Heart right ventricle (tissue), 16 donors: ENCODE results near the gene PMM2. TPM values are rescaled to one million over a fixed set of nuclear protein-coding genes. Genes with fewer than 3 reads are reported as not detected.

ENCODE experiments used
- ATAC-seq, 8 donors: fragments of 200-7000 bp; cut with Tn5 transposase; one replicate each; pipeline ENCODE4 v1.9.1; 2020; ENCODE audit warnings: mild to moderate bottlenecking in 8 of 8, moderate library complexity in 8 of 8, moderate number of reproducible peaks in 1 of 8
- DNase-seq, 2 donors: peaks; one replicate each; pipeline ENCODE4 v3.0.0-alpha.2; 2020
- H3K27ac ChIP-seq, 10 donors: fragments of 200-600 bp; sonication (generic) in 2 of 10; one replicate each; pipeline versions ENCODE4 v1.5.0 to v1.8.0; 2020 to 2022; ENCODE audit warnings: mild to moderate bottlenecking in 3 of 10
- H3K27me3 ChIP-seq, 7 donors: fragments of 200-600 bp; one replicate each; pipeline ENCODE4 v1.8.0; 2021 to 2022; ENCODE audit warnings: mild to moderate bottlenecking in 2 of 7
- H3K36me3 ChIP-seq, 9 donors: fragments of 200-600 bp; sonication (generic) in 1 of 9; one replicate each; pipeline versions ENCODE4 v1.5.0 to v1.8.0; 2020 to 2022; ENCODE audit warnings: mild to moderate bottlenecking in 2 of 9
- H3K4me1 ChIP-seq, 9 donors: fragments of 200-600 bp; sonication (generic) in 1 of 9; one replicate each; pipeline versions ENCODE4 v1.5.0 to v1.8.0; 2020 to 2022; ENCODE audit warnings: mild to moderate bottlenecking in 4 of 9
- H3K4me3 ChIP-seq, 10 donors: fragments of 200-600 bp; sonication (generic) in 2 of 10; one replicate each; pipeline versions ENCODE4 v1.5.0 to v1.8.0; 2020 to 2022; ENCODE audit warnings: mild to moderate bottlenecking in 7 of 10, moderate library complexity in 2 of 10
- H3K9me3 ChIP-seq, 11 donors: fragments of 200-600 bp in 10 of 11; sonication (generic) in 2 of 11; one replicate each; pipeline versions ENCODE4 v1.5.0 to v1.8.0; 2013 to 2022; ENCODE audit warnings: mild to moderate bottlenecking in 2 of 11, control low read depth in 1 of 11, moderate library complexity in 1 of 11
- WGBS, 2 donors: extraction: QIAGEN DNeasy Blood & Tissue Kit; methylation state at CpG; one replicate each; pipeline ENCODE4 v1.1.7; 2013; ENCODE audit warnings: inconsistent platforms in 1 of 2; 5-methylcytosine and 5-hydroxymethylcytosine counted together
- intact Hi-C, 10 donors: fragments of 100-400 bp; cut with DNase I; formaldehyde crosslinking; loops; one replicate each; pipeline versions ENCODE4 v1.11.1 to v1.14.2; 2022
- polyA plus RNA-seq, 2 donors: library from polyadenylated mRNA; stranded (reverse); fragments of 200-250 nt; gene quantifications; one replicate each; pipeline ENCODE4 v1.2.3, GENCODE V29; 2013
- total RNA-seq, 10 donors: library from RNA; stranded (reverse); fragmentation: NEBNext Ultra II Directional in 3 of 10; extraction: Animal tissue kit (Norgen Biotek cat#: 25700) in 3 of 10; gene quantifications; one replicate each; pipeline versions ENCODE4 v1.2.1 to v1.2.4, GENCODE V29; 2021 to 2023
- TF ChIP-seq, protein P1 (sequence below), 9 donors: fragments of 200-600 bp; sonication (generic) in 2 of 9; IDR thresholded peaks; one replicate each; pipeline versions ENCODE4 v1.5.0 to v1.8.0; 2021 to 2022; ENCODE audit warnings: antibody characterized with exemption in 9 of 9, mild to moderate bottlenecking in 5 of 9, moderate library complexity in 1 of 9
- donor health status: Arrhythmogenic right ventricular cardiomyopathy.
- donor health status: ischemic (EF 13 %, LVEDD 7.1; RV severe dilation, severe dysfunction).
- donor health status: healthy with polysubstance abuse.
- donor health status: DM: no; HTN: yes; CAD: no.
- donor health status: DM: no; HTN: no; CAD: no.
- donor health status: ischemic (EF 25% LVEDD 6.9; RV normal size, moderate dysfunction).
- donor health status: ischemic (EF 25% LVEDD 5.7; RV mildly dilated, moderate dysfunction).
- donor health status: healthy.
- donor health status: DM: yes; HTN: yes; CAD: no.
- donor health status: Ischemic cardiomyopathy.
- donor health status: ischemic (EF 35%, LVEDD 5.7; RV mildly dilated, moderate dysfunction).
- donor health status: nonischemic (EF 11% LVEDD 7.7; RV severe dilation, severe dysfunction).
- donor health status: DM: yes; HTN: yes; CAD: no.
- donor health status: PGD.
- donor health status: ischemic (EF 29% LVEDD 5.4; RV normal size, mild dysfunction).
- donor health status: nonischemic (EF 23%, LVEDD 6.1; RV moderate dilation, normal function).

The PMM2 gene
- total and polyA plus RNA-seq, 12 donors: 9.4 to 25.9 (median 13.9) TPM

DNA sequence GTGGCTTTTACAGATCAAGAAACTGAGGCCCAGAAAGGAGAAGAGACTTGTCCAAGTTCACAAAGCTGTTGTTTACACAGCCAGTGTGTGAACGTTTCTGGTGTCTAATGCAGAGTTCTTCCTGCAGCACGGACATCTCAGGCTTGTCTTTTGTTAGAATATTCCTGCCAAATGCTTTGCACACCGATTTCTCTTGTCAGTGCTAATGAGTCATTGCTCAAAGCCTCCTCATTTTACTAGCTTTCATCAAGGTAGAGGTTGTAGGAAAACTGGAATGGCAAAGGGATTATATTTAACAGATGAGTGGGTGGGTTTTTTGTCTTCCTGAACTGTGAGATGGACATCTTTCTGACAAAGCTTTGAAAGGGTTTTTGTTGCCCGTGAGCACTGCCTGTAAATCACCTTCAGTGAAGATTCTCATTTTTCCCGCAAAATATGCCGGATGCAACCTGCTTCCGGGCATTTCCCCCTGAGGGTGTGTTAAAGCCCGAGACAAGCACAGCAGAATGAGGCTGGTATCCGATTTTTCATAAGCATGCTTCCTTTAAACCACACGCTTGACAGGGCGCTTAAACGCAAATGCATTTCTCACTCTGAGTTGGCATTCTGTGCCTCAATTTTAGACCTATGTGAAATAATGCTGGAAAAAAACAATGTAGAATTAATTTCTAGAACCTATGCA is 14.7 kb downstream of the PMM2 start:
- H3K27ac ChIP-seq: no peak overlapping the region
- no peaks in the 10 kb centered on the region for H3K9me3 ChIP-seq
- H3K4me1 ChIP-seq: peaks cover 0 to 7% (median 0%) of the 10 kb centered on the region in 9 donors
- intact Hi-C loops: no loop called here
- peaks cover 0 to 100% (median 71%) of the 10 kb centered on the region in 9 donors for H3K36me3 ChIP-seq
- TF ChIP-seq, protein P1, sequence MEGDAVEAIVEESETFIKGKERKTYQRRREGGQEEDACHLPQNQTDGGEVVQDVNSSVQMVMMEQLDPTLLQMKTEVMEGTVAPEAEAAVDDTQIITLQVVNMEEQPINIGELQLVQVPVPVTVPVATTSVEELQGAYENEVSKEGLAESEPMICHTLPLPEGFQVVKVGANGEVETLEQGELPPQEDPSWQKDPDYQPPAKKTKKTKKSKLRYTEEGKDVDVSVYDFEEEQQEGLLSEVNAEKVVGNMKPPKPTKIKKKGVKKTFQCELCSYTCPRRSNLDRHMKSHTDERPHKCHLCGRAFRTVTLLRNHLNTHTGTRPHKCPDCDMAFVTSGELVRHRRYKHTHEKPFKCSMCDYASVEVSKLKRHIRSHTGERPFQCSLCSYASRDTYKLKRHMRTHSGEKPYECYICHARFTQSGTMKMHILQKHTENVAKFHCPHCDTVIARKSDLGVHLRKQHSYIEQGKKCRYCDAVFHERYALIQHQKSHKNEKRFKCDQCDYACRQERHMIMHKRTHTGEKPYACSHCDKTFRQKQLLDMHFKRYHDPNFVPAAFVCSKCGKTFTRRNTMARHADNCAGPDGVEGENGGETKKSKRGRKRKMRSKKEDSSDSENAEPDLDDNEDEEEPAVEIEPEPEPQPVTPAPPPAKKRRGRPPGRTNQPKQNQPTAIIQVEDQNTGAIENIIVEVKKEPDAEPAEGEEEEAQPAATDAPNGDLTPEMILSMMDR (IDR thresholded peaks at IDR 0.05): no peak
- DNase-seq: no peak
- H3K27me3 ChIP-seq: no peaks in the 10 kb centered on the region
- no peak overlapping the region for H3K4me3 ChIP-seq
- 72 to 88% methylated on average over 12 of the region's 12 CpGs for WGBS, 2 donors
- no peak for ATAC-seq

DNA sequence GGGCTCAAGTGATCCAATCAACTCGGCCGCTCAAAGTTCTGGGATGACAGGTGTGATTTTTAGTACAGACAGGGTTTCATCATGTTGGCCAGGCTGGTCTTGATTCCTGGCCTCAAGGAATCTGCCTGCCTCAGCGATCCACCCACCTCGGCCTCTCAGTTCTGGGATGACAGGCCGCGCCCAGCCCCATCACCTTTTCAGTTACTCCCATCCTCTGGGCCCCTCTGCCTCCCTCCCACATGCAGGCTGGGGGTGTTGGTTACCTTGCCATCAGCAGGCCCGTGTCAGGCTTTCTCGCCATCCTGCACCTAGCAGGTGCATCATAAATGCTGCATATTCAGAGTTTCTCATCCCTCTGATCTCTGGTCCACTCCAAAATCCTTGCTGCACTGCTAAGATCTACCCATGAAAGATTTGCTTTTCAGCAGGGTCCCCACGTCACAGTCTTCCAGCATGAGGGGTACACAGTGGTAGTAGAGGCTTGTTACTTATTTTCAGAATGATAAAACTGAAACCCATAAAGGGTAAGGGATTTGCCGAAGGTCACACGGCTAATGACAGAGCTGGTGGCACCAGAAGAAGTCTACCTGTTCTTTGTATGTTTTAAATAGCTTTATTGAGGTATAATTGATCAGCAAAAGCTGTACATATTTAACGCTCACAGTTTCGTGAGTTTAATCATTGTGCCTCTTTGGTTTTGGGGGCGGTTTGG is 16.6 kb downstream of the PMM2 start:
- Histone ChIP-seq H3K36me3 (peaks cover 0 to 100% (median 65%) of the 10 kb centered on the region in 9 donors), H3K4me1 (peaks cover 0 to 13% (median 0%) of the 10 kb centered on the region in 9 donors), H3K27ac (no peak overlapping the region), H3K4me3 (no peak overlapping the region), H3K27me3 (no peaks in the 10 kb centered on the region), H3K9me3 (no peaks in the 10 kb centered on the region)
- DNase-seq (no peak), ATAC-seq (no peak)
- WGBS, 2 donors: 96 to 97% methylated on average over 14 of the region's 14 CpGs
- TF ChIP-seq, protein P1 (IDR thresholded peaks at IDR 0.05): no peak
- intact Hi-C loops: no loop called here

DNA sequence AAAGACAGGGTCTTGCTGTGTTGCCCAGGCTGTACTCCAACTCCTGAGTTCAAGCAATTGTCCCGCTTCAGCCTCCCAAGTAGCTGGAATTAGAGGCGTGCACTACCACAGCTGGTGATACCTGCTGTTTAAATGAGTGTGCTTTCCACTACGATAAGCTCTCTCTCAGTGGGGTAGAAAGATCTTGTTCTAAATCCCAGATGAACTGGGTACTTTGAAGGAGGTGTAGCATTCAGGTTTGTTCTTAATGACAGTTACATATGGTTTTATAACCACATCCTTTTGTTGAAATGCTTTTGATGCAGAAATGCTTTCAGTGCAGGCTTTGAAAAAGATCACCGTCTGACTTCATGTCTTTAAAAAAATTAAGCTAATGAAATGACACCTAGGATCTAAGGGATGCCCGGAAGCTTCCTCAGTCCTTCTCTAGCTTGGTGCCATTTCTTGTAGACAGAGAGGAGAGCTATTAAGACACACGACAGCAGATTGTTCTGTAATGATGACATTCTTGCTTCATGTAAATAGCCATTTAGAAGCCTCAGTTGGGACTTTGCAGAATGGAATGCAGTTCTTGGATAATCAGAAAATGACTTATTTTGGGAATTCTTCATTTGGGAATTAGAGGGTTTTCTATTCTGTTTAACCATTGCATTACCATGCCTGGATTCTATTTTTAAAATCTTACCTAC is 19.5 kb downstream of the PMM2 start:
- 73 to 87% methylated on average over 6 of the region's 6 CpGs for WGBS, 2 donors
- peaks cover 0 to 100% (median 62%) of the 10 kb centered on the region in 9 donors for H3K36me3 ChIP-seq

More for the DNA sequence above, 19.5 kb downstream of the PMM2 start:
- Histone ChIP-seq H3K9me3 (no peaks in the 10 kb centered on the region), H3K4me3 (no peak overlapping the region), H3K27me3 (no peaks in the 10 kb centered on the region), H3K27ac (no peak overlapping the region), H3K4me1 (peaks cover 0 to 21% (median 0%) of the 10 kb centered on the region in 9 donors)
- ATAC-seq (no peak), DNase-seq (no peak)
- intact Hi-C loops: no loop called here
- TF ChIP-seq, protein P1 (IDR thresholded peaks at IDR 0.05): no peak
